Measurements from ENCODE around the gene CFAP65.

DNA sequence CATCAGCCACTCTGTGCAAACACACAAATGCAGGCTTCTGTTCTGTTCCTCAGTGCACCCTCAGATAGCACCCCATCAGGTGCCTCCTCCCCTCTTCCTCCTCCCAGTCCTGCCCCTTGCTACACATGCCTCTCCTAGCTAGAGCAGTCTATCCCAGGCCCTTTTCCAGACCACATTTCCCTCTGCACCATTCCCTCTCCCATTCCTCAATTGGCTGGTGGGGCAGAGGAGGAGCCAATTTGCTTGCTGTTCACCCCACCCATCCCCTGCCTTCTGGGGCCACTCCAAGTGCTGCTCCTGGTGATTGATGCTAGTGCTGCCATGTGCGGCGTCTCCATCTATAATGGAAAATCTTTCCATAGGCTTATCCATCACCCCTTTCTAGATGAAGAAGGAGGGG is 5.4 kb downstream of the CFAP65 start:
- TF ChIP-seq EZH2 (IDR thresholded peaks at IDR 0.05): no peak
- TF ChIP-seq, protein P1, sequence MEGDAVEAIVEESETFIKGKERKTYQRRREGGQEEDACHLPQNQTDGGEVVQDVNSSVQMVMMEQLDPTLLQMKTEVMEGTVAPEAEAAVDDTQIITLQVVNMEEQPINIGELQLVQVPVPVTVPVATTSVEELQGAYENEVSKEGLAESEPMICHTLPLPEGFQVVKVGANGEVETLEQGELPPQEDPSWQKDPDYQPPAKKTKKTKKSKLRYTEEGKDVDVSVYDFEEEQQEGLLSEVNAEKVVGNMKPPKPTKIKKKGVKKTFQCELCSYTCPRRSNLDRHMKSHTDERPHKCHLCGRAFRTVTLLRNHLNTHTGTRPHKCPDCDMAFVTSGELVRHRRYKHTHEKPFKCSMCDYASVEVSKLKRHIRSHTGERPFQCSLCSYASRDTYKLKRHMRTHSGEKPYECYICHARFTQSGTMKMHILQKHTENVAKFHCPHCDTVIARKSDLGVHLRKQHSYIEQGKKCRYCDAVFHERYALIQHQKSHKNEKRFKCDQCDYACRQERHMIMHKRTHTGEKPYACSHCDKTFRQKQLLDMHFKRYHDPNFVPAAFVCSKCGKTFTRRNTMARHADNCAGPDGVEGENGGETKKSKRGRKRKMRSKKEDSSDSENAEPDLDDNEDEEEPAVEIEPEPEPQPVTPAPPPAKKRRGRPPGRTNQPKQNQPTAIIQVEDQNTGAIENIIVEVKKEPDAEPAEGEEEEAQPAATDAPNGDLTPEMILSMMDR (IDR thresholded peaks at IDR 0.05): no peak
- TF ChIP-seq EZH2phosphoT487 (IDR thresholded peaks at IDR 0.05): no peak

Measured in neural progenitor cell (in vitro differentiated cells).